GM18951 (cell line): ENCODE results near the gene MBD3L1.
A peak's percentile ranks its signal among the peaks of the same experiment; 100 is the strongest.

Experiments
- POLR2A ChIP-seq: IDR thresholded peaks from 4 replicates; pipeline ENCODE4 v1.6.1; 2011; ENCODE audit warnings: mild to moderate bottlenecking; ENCODE audit not compliant: insufficient read length, insufficient read depth; ENCODE audit errors: extremely low read depth
- in situ Hi-C: fragments of 300-500 bp; cut with MboI; formaldehyde crosslinking; loops from one replicate; pipeline ENCODE4 v1.12.0; 2022; ENCODE audit warnings: low sequenced_read_pairs, mixed read lengths, inconsistent platforms; ENCODE audit not compliant: unreplicated experiment

MBD3L1 gene

DNA sequence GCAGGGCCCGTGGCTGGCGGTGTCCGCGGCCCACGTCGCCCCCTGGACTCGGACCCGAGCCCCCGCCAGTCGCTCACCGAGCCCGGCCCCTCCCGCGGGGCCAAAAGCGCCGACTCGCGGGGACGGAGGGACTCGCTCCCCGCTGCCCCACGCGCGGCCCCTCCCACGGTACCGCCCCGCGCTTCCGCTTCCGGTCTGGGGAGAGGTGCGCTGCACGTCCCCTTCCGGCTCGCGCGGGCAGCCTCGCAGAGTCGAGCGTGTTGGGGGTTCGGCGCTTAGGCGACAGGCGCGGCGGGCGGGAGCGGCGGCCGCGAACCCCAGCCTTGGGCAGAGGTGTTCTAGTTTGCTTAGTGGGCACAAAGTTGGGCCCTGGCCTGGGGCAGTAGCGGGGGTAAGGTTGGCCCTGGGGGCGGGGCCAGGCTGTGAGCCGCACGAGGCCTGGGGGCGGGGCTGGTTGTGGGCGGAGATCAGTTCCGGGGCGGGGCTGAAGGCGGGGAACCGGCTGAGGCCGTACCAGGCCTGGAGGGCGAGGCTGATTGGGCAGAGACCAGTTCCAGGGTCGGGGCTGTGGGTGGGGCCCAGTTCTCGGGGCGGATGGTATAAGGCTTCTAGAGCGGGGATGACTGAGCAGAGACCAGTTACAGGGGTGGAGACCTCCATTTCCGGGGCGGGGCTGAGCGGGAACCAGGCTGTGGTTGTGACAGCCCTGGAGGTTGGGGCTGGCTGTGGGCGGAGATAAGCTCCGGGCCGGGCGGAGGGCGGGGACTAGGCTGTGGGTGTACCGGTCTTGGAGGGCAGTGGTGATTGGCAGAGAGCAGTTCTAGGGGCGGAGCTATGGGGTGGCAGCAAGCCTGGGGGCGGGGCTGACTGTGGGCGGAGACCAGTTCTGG lies at the start of gene MBD3L1, which contains the start of gene ZNF558:
Gene MBD3L1, plus strand, starts transcription at position 246 of the 890 bp plus-strand sequence. CDS start 10,302 bp downstream, outside the sequence.
Gene ZNF558, minus strand, starts transcription at position 173 of the 890 bp plus-strand sequence. CDS start 9,645 bp downstream, outside the sequence.
- peak; percentile 77 for TF ChIP-seq POLR2A
- in situ Hi-C loops: no loop called here

DNA sequence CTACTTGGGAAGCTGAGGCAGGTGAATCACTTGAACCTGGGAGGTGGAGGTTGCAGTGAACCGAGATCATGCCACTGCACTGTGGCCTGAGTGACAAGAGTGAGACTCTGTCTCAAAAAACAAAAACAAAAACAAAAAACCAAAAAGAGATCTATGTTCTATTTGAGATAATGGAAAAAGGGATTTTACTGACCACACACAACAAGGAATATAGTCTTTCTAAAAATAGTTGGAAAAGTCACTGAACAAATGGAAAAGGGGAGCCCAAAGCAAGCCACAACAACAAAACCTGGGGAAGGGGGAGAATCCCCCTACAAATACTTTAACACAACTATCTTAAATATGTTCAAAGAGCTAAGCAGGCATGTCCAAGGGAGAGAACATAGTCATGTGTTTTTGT lies 37.4 kb upstream of the MBD3L1 start:
- in situ Hi-C loops: no loop called here
- TF ChIP-seq POLR2A: no peak

- no peak for TF ChIP-seq POLR2A
- in situ Hi-C loops: no loop called here
Observed at GRCh38 chr19:8806661-8807060, 25.5 kb upstream of the MBD3L1 start.

GRCh38 chr19:8811315-8812172 lies 20.6 kb upstream of the MBD3L1 start:
- in situ Hi-C loops: no loop called here
- TF ChIP-seq POLR2A: no peak

DNA sequence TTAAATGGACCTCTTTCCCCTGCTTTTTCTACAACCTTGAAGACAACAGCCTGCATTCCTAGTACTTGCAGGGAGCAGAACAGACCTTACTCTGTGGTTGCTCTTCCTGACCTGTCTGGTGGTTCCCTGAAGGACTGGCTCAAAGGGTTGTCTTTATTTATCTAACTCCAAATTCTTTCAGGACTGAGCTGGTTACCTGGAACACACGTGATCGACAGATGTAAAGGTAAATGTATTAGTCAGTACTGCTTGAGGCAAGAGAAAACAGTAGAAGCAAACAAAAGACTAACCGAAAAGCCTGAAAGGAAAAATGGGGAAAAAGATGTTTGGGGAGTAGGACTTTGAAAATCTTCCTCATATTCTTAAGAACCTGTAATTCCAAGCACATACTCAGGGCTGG lies 18.0 kb upstream of the MBD3L1 start:
- no peak for TF ChIP-seq POLR2A
- in situ Hi-C loops: no loop called here

- in situ Hi-C loops: no loop called here
- TF ChIP-seq POLR2A: no peak
Observed at GRCh38 chr19:8815780-8816179, 16.4 kb upstream of the MBD3L1 start.

DNA sequence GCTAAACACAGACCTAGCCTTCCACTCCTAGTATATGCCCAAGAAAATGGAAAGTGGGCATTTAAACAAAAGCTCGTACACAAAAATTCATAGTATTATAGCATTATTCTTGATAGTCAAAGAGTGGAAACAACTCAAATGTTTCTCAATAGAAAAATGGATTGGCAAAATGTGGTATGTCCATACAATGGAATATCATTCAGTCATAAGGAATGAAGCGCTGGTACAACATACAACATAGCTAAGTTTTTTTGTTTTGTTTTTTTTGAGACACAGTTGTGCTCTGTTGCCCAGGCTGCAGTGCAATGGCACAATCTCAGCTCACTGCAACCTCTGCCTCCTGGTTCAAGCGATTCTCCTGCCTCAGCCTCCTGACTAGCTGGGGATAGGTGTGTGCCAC lies 11.9 kb upstream of the MBD3L1 start:
- in situ Hi-C loops: no loop called here

DNA sequence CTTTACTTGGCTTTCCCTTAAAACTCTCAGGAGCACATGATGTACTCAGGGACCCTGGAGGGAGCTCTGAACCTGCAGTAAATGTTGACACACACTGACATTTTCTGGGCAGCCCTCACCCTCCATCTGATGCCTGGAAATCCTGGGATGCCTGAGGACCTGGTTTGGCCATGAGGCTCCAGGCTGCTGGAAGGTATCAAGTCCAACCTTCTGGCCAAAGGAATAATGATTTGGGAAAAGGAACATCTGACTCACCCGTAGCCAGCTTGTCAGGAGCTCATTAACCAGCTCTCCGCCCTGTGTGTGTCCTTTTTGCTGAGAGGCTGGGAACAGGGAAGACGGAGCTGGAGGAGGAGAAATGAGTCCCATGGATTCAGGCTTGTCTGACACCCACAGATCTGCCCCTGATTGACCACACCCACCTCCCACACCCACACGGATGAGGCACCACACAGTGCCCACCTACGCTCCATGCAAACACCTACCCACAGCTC lies 10.4 kb upstream of the MBD3L1 start:
- no peak for TF ChIP-seq POLR2A
- in situ Hi-C loops: no loop called here

More for the DNA sequence above, 11.9 kb upstream of the MBD3L1 start:
- TF ChIP-seq POLR2A: no peak

- TF ChIP-seq POLR2A: no peak
- in situ Hi-C loops: no loop called here
Observed at GRCh38 chr19:8826371-8826770, 5.8 kb upstream of the MBD3L1 start.

DNA sequence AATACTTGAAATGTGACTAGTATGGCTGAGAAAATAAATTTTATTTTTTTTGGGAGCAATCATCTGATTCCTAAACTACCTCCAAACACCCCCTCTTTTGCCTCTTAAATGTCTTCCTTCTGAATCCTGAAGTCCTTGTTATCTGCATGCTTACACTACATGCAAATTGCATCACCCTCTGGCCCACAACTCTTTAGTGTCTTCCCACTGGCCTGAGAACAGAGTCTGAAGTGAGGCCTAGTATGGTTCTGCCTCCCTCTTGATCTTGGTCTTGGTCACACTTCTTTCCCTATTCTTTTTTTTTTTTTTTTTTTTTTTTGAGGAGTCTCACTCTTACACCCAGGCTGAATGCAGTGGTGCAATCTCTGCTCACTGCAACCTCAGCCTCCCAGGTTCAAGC lies 4.9 kb upstream of the MBD3L1 start:
- no peak for TF ChIP-seq POLR2A
- in situ Hi-C loops: no loop called here

- TF ChIP-seq POLR2A: no peak
- in situ Hi-C loops: no loop called here
Observed at GRCh38 chr19:8831373-8831772, 804 bp upstream of the MBD3L1 start.

GRCh38 chr19:8831832-8832131 lies 395 bp upstream of the MBD3L1 start:
- no peak for TF ChIP-seq POLR2A
- in situ Hi-C loops: no loop called here

DNA sequence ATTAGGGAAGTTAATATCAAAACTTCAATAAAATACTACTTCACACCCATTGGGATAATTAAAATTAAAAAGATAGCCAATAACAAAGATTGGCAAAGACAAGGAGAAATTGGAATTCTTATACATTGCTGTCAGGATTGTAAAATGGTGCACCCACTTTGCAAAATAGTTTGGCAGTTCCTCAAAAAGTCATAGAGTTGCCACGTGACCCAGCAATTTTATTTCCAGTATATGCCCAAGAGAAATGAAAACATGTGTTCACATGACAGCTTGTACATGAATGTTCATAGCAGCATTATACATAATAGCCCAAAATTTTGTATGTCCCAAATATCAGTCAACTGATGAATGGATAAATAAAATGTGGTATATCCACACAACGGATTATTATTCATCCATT lies 3.3 kb downstream of the MBD3L1 start:
- TF ChIP-seq POLR2A: no peak
- in situ Hi-C loops: no loop called here

GRCh38 chr19:8835877-8836276 lies 3.7 kb downstream of the MBD3L1 start:
- in situ Hi-C loops: no loop called here

DNA sequence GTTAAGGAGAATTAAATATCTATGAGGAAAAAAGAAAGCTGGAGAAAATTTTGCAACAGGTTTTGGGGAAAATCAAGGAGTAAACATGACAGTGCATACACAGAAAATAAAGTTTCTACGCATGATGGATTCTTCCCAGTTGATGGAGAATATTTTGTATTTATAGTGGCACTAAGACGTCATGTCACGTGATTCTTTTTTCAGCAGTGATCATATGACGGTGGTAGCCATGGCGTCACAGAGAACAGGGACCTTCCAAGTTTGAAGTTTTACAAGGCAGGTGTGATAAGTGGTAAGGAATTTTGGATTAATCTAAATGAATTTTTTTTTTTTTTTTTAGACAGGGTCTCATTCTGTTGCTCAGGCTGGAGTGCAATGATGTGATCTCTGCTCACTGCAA lies 8.5 kb downstream of the MBD3L1 start:
- no peak for TF ChIP-seq POLR2A
- in situ Hi-C loops: no loop called here

More at GRCh38 chr19:8835877-8836276, 3.7 kb downstream of the MBD3L1 start:
- TF ChIP-seq POLR2A: no peak
